NCI-H2107 treated with DMSO at 0.1 percent for 48 hours (cell line): Measurements from ENCODE around the gene TDRD10.
"Not testable (repeated sequence)": the region's sequence is repeated elsewhere in the genome, so short reads cannot be mapped to it uniquely, and the experiment has no call there.

Experiments
- DNase-seq: peaks from one replicate; lab custom pipeline; 2025; ENCODE audit not compliant: unreplicated experiment; lab: John Stamatoyannopoulos, UW

TDRD10 gene

DNA sequence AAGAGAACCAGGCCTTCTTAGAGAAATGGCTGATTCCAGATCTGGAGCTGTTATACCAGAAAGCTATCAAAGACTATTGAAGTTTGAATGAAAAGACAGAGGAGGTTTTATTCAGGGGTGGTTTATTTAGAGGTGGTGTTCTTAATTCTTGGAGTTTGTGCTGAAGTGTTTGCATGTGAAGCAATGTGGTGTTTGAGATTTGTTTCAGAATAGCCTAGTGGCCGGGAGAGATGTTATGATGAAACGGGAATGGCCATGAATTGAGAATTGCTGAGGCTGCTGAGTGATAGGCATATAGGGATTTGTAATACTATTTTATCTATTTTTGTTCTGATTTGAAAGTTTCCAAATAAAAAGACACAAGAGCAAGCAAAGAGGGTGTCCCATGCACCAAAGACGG, 10.7 kb downstream of the TDRD10 start:
- no peak for DNase-seq

DNA sequence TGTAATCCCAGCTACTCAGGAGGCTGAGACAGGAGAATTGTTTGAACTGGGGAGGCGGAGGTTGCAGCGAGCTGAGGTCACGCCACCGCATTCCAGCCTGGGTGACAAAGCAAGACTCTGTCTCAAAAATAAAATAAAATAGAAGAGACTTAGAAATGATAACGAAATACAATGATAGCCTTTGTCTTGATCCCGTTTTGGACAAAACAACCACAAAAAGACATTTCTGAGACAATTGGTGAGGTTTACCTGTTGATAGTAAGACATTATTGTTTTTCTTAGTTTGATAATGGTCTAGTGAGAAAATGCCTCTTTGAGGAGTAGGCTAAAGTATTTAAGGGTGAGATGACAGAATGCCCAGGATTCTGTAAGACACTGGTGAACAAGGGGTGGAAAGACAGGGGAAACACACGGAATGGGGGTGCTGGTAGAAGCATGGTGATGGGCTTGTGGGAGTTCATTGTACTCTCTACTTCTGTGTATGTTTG, 12.1 kb downstream of the TDRD10 start:
- no peak for DNase-seq

DNA sequence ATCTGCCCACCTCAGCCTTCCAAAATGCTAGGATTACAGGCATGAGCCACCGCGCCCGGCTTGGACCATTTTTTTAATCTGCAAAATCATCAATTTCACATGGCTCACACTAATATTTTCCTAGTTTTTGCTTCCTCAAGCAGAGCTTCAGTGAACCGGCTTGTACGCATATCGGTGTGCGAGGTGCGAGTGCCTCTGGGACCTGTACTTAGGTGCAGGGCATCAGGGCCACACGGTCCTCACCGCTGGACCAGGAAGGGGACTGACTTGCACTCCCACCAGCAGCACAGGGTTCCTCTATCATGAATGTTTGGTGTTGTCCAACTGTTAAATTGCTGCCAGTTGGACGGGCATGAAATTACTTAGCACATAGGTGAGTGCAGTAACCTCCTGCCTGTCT, 15.6 kb downstream of the TDRD10 start:
- no peak for DNase-seq

DNA sequence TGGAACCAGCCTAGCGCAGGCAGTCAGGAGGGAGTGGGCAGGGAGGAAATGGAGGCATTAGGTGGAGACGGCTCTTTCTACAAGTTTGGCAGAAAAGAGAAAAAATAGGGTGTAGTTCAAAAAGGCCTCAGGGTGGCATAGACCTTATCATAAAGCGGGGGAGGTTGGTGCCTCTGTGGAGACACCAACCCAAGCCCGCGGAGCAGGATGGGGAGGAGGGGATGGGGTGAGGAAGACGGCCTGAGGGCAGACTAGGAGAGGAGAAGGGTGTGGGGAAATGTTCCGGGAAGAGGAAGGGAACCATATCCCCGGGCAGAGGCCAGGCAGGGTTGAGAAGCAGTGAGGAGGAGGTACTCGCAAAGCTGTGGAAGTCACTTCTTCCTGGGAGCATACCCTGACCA, 17.6 kb downstream of the TDRD10 start:
- no peak for DNase-seq

DNA sequence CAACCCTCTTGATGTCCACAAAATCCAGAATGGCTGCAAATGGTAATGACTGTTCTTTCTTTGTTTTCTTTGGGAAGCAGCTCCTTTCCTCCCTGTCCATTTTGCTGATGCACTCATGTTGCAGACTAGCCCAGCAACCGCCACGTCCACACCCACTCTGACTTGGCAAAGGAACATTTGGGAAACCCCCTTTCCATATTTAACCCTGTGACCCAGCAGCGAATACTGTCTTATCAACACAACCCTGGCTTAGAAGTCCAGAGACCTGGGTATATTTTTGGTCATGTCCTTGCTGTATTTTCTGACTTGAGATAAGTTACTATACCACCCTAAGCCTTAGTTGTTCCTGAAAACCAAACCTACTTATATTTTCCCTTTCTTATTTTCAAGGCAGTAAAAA, 18.3 kb downstream of the TDRD10 start:
- DNase-seq, result no peak

DNA sequence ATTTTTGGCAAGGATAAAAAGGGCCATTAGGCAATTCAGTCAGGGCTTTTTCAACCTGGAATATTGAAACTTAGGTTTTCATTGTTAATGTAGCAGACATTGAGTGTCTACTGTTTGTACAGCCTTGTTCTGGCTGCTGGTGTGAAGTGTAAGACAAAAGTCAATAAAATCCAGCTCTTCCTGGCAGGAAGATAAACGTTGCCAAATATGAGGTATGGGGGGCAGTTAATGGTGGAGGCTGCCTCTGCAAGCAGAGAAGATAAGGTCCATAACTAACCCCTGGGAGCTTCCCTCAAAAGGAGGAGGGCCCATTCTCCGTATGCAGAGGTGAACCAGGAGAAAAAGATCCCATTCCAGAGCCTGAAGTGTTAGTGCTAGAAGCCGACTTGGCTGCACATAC, 19.7 kb downstream of the TDRD10 start:
- no peak for DNase-seq

DNA sequence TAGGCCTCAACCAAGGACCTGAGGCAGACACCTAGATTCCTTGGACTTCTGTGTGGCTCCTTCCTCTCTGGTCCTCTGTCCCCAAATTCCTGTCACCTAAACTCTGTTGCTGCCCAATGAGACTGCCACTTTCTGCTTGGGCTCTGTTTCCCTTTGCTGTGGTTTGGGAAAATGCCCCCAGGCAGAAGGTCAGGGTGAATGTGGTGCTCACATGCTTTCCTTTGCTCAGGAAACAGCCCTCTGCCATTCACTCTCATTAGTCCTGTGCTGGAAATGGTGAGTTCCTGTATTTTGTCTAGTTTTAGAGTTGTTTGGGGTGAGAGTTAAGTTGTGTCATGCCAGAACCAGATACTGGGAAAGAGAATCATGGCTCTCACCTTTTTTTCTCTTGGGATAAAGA, 22.9 kb downstream of the TDRD10 start:
- DNase-seq, result no peak

DNA sequence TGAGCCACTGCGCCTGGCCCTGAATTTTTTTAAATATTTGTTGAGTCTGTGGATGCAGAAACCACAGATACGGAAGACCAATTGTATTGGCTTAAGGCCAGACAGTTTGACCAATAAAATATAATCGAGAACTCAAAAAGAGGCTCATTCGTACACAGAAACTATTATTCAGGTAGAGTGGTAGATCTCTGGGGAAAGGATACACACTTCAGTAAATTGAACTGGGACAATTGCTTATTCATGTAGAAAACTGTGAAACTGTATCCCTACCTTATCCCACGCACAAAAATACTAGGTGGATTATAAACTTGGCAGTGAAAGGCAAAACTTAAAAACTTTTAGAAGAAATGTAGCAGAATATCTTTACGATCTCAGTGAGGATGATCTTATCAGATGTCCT, 25.2 kb downstream of the TDRD10 start:
- no peak for DNase-seq

DNA sequence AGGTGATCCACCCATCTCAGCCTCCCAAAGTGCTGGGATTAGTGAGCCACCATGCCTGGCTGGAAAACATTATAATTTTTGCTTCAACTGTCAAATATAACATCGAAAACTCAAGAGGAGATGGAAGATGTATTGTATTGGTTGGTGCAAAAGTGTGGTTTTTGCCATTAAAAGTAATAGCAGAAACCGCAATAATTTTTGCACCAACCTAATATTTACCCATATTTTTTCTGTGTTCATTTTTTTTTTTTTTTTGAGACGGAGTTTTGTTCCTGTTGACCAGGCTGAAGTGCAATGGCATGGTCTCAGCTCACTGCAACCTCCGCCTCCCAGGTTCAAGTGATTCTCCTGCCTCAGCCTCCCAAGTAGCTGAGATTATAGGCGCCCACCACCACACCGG, 27.3 kb downstream of the TDRD10 start:
- no peak for DNase-seq

DNA sequence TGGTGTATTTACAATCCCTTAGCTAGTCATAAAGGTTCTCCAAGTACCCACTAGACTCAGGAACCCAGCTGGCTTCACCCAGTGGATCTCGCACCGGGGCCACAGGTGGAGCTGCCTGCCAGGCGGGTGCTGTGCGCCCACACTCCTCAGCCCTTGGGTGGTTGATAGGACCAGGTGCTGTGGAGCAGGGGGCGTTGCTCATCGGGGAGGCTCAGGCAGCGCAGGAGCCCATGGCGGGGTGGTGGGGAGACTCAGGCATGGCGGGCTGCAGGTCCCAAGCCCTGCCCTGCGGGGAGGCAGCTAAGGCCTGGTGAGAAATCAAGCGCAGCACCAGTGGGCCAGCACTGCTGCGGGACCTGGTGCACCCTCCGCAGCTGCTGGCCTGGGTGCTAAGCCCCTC, 29.9 kb downstream of the TDRD10 start:
- DNase-seq, result not testable (repeated sequence)

DNA sequence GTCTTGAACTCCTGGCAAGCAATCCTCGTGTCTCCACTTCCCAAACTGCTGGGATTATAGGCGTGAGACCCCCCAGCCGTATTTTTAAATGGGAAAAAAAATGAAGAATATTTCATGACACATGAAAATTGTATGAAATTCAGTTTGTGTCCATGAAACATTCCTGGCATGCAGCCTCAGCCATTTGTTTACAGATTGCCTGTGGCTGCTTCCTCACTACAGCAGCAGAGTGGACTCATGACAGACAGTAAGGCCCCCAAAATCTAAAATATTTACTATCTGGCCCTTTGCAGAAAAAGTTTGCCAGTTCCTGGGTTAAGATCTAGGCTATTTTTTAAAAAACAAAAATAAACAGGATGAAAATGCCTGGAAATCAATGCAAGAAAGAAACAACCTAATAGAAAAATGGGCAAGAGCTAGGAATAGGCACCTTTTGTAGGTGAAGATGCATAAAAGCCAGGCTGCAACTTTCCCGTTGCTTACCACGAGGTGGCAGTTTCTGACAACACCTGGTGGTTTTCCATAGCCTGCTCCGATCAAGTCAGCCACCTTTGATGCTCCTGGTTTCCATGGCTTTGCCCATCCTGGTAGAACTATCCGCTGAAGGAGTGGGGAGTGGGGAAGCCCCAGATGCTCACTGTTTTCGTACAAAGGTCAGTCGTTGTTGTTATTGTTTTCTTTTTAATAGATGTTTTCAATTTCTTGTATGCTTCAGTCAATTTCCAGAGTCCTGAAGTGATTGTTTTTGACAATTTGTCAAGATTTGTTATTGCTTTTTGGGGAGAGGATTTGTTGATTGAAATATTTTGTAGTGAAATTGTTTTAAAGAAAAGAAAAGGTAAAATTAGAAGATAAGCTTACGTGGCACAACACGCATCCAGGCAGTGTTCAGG, 32.2 kb downstream of the TDRD10 start:
- peak; percentile 56 for DNase-seq

DNA sequence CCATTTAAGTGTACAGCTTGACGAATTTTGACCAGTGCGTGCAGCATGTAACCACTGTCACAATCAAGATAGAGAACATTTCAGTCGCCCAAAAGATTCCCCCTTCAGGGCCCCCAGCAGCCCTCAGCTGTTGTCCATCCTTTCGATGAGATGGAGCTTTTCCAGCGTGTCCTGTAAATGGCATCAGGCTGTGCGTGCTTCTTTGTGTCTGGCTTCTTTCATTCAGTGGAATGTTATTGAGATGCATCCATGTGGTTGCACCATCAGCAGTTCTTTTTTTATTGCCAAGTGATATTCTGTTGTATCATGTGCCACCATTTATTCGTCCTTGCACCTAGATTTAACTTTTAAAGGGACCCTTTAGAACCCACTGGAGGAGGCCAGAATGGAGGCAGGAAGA, 34.6 kb downstream of the TDRD10 start:
- no peak for DNase-seq

DNA sequence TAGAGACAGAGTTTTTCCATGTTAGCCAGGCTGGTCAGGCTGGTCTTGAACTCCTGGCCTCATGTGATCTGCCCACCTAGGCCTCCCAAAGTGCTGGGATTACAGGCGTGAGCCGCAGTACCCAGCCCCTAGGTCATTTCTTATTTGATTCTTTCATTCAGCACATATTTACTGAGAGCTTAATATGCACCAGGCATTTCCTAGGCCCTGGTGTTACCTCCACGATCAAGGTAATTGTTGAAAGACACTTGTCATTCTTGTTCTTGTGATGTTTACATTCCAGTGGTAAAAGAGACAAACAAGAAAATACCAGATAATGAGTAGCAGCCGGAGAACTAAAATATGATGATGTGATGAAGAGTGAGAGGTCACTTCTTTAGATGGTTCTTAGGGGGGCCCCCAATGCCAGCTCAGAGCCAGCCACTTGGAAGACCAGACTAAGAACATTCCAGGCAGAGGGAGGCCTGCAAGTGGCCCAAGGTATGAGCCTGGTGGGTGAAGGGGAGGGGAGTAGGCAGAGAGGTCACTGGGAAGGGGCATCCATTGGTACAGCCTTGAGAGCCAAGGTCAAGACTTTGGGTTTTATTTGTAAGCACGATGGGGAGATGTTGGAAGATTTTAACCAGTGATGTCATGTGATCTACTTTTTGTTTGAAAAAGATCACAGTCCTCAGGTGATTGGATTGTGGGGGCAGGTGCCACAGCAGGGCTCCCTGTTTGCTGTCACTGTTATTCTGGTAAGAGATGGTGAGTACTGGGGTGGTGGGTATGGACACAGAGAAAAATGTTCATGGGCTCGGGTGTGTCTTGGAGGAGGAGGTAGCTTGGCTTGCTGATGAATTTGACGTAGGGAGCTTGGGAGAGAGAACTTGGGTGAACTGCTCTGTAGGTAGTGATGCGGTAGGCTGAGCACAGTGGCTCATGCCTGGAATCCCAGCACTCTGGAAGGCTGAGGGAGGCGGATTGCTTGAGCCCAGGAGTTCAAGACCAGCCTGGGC, 37.8 kb downstream of the TDRD10 start:
- no peak for DNase-seq

DNA sequence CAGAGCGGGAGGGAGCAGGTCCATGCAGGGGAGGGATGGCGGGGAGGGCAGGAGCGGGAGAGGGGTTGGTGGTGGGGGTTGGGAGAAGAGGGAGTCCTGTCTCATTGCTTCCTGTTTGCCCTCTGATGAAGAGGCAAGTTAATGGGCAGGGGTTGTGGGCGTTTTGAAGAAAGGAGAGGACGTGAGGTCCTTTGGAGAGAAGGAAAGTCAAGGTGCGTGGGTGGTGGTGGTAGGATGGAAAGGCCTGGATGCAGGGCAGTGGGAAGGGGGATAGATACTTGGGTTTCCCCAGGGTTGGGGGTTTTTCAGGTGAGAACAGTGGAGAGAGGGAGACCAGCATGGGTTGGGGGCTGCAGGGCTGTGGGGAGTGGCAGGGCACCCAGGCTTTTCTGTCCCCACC, 39.2 kb downstream of the TDRD10 start:
- no peak for DNase-seq

DNA sequence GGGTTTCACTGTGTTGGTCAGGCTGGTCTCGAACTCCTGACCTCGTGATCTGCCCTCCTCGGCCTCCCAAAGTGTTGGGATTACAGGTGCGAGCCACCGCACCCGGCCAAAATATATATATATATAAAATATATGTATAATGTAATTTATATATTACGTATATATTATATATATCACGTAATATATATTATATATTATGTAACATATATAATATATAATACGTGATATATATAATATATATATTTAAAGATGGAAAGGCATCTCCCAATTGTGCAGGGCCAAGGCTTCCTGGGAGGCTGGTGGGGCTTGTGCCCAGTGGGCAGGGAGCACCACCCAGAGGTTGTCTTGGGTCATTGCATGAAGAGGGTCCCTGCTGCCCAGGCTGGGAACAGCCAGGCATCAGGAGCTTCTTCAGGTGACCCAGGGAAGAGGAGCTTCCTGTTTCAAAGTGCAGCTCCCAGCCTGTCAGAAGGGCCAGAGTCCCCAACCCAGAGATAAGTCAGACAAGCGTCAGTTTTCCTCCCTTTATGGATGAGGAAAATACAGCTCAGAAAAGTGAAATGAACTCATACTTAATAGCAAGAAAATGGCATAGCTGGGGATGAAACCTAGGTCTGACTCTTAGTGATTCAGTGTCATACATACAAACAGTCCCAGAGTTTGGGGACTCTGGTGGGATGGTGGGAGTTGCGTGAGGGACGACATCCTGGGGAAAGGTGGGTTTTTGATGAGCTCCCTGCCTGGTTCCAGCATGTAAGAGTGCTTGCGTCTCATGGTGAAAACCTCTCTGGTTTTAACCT, 44.4 kb downstream of the TDRD10 start:
- DNase-seq, result peak; percentile 53

DNA sequence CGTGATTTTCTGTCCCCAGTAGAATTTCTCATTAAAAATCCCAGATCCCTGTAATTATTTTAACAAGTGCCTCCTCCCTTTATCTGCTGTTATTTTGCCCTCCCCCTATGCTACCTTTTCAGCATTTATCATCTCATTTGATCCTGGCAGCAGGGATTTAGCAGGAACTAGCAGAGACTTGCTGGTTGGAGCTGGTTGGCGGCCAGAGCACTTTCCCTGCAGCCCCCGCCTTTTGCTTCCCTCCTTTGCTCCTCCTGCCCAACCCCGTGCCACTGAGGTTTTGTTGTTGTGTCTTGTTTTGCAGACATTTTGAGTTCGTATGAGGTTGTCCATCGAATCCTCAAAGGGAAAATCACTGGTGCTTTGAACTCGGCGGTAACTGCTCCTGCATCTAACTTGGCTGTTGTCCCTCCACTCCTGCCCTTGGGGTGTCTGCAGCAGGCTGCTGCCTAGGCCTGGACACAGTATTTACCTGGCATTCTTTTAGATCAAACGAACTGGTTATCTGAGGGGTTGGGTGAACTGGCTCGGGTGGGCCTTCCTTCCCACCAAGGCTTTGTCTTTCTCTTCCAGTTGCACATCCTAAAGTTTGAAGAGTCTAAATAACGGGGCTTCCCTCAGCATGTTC, 45.2 kb downstream of the TDRD10 start:
- DNase-seq, result no peak

DNA sequence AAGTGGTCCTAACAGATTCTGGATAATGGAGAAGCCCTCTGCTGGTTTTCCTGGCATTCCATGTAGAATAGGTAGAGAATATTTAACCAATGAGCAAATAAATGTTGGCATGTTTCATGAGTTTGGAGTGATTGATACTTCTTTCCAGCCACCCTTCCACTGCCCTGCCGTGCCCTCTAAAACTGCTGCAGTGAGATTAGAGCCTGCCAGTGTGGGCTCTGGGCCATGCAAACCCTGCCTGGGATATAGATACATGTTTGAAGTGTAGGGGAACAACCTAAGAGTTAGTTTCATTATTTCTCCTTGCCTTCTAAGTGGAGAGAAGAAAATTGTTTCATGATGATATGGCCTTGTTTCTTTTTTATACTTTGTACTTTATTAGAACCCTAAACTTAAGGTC, 46.0 kb downstream of the TDRD10 start:
- DNase-seq, result no peak

DNA sequence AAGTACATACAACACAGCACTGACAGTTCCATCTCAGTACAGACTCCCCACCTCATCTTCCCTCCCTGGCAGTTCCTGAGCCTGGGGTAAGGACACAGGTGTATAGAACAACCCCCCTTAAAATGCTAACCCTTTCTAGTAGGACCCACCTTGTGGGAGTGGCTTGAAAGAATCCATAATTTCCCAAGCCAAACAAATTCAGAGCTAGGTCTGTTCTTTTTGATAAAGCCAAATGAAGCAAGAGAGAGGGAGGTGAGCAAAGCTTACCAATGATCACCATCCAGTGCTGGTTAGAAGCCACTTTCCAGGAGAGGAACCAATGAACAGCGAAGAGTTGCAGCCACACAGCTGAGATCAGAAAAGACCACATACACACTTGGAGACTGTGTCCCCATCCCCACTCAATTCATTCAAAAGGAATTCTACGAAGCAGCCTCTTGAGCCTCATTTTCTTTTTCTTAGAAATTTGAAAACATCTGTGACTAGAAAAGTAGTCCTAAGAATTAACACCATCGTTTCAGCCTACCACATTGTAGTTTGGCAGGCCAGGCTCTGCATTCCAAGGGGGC, 47.3 kb downstream of the TDRD10 start:
- no peak for DNase-seq

DNA sequence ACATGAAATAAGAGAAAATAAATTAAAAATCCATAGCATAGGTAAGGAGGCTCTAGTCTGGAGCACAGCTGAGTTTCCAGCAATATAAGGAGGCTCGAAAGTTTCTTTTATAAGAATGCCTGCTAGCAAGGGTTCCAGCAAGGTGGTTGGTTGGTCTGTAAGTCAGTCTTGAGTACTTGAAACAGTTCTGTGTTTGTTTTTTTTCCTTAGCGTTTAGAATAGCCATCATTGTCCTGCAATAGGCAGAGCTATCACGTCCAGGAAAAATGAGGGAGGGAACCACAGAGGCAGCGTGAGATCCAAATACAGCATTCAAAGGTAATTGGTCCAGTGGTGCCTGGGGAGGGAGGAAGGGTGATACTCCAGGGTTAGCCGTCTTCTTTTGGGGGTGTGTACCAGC, 48.1 kb downstream of the TDRD10 start:
- DNase-seq, result no peak

DNA sequence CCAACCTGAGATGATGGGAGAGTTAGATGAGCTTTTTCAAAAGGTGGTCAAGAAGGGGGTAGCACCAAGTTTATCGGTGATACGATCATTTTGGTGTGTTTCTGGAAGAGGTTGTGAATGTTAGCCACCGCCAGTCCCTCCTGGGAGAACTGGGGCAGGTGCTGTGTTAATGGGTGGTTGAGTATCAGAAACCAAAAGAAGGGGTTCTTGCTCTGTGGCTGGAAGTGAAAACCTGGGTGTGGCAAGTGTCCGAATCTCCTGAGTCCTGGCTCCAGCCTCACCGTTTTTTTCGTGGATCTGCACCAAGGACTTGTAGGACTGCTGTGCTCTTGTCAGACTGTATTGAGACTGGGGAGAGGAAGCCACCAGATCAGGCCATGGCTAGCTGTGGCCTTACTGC, 48.6 kb downstream of the TDRD10 start:
- no peak for DNase-seq
